Measurements from ENCODE around the gene TMEM182. TPM values are rescaled to one million over a fixed set of nuclear protein-coding genes. Genes with fewer than 3 reads are reported as not detected.

Gene TMEM182
- total and polyA plus RNA-seq, 2 of the 4 experiments (the other 2 are of a cell fraction), result 1.3 to 1.4 TPM

GRCh38 chr2:102801858-102802699 is 40.2 kb downstream of the TMEM182 start:
- Histone ChIP-seq H3K9ac (ENCODE audit: low read depth, low read length) (no peak overlapping the region), H3K79me1 (ENCODE audit: low read depth in 1 of 2, low read length in 2 of 2) (no peaks in the 10 kb centered on the region), H3K4ac (ENCODE audit: low read depth, low read length) (no peak overlapping the region), H2BK20ac (ENCODE audit: low read depth, low read length) (no peak overlapping the region), H3K9me1 (ENCODE audit: insufficient read depth, low read length) (no peaks in the 10 kb centered on the region), H3K4me2 (ENCODE audit: low read depth, low read length) (no peak overlapping the region), H4K5ac (ENCODE audit: low read depth, low read length) (no peak overlapping the region), H3K14ac (replicated peaks; ENCODE audit: low read depth, low read length) (no peak overlapping the region), H2AK9ac (replicated peaks; ENCODE audit: low read depth, low read length, poor library complexity) (no peak overlapping the region), H2AFZ (replicated peaks; ENCODE audit: low read length, poor library complexity) (no peak overlapping the region), H3K18ac (ENCODE audit: low read depth, low read length) (no peak overlapping the region), H3K36me3 (ENCODE audit: control insufficient read depth, insufficient read depth, low read length) (no peaks in the 10 kb centered on the region), H3K9me3 (ENCODE audit: control insufficient read depth, insufficient read depth, low read length) (peaks cover 13% of the 10 kb centered on the region), H2BK120ac (ENCODE audit: low read depth, low read length) (no peak overlapping the region), H2AK5ac (ENCODE audit: low read depth, low read length) (no peak overlapping the region), H4K91ac (ENCODE audit: insufficient read depth, low read depth, low read length) (no peak overlapping the region), H3K56ac (ENCODE audit: extremely low read depth, insufficient read depth, low read length) (no peak overlapping the region), H2BK15ac (ENCODE audit: low read depth, low read length) (no peak overlapping the region), H3K27ac (ENCODE audit: insufficient read depth, low read length) (no peak overlapping the region), H2BK5ac (ENCODE audit: low read depth, low read length, poor library complexity, severe bottlenecking) (no peak overlapping the region), H3K23ac (ENCODE audit: low read depth, low read length) (no peak overlapping the region), H4K20me1 (ENCODE audit: insufficient read depth, low read length) (no peaks in the 10 kb centered on the region), H4K8ac (ENCODE audit: low read depth in 2 of 2, low read length in 2 of 2) (no peak overlapping the region), H3K4me3 (ENCODE audit: insufficient read depth, low read depth, low read length) (no peak overlapping the region), H3K4me1 (ENCODE audit: control insufficient read depth, insufficient read depth, low read length) (no peaks in the 10 kb centered on the region), H3K27me3 (ENCODE audit: control insufficient read depth, insufficient read depth, low read length) (no peaks in the 10 kb centered on the region)
- POLR2A ChIA-PET (ENCODE audit: unreplicated experiment), result no interaction called here
- no peak for ATAC-seq (ENCODE audit: low read depth)
- TF ChIP-seq ELK1 (IDR thresholded peaks at IDR 0.05; ENCODE audit: borderline replicate concordance, low read depth, low read length) (no peak), USF2 (IDR thresholded peaks at IDR 0.05; ENCODE audit: low read depth, low read length) (no peak), NFE2L2 (IDR thresholded peaks at IDR 0.05; ENCODE audit: low read depth, low read length) (no peak), CTCF (conservative IDR thresholded peaks at IDR 0.05; ENCODE audit: low read depth, low read length) (no peak), CHD1 (IDR thresholded peaks at IDR 0.05; ENCODE audit: low read depth, low read length) (no peak), RCOR1 (IDR thresholded peaks at IDR 0.05; ENCODE audit: insufficient replicate concordance, low read length) (no peak), MXI1 (IDR thresholded peaks at IDR 0.05; ENCODE audit: borderline replicate concordance, low read depth, low read length) (no peak)
- WGBS, 2 experiments (ENCODE audit: extremely low coverage in 2 of 2, insufficient read length in 1 of 2), result 80% methylated on average over 2 of the region's 11 CpGs; no CpG with 5 or more reads in 1 of the 2 experiments
- dilution Hi-C loops (cut with HindIII; ENCODE audit: low sequenced_read_pairs, unreplicated experiment) (no loop called here), intact Hi-C loops (cut with micrococcal nuclease) (no loop called here), in situ Hi-C loops (cut with MboI; ENCODE audit: low sequenced_read_pairs) (no loop called here)
- no TSS peak for BruUV-seq (replicated peaks)
- CTCF ChIA-PET, result interaction anchor here (0.7 to 1.5 kb wide), 2 partner anchors 48 kb away, joined by 3 to 4 read pairs; no protein-coding TSS in a partner anchor
- DNase-seq, result no peak

Data from IMR-90 (cell line).